ENCODE measurements around the gene CUL3.

GRCh38 chr2:224612578-224612977 lies 27.4 kb upstream of the CUL3 start:
- no peak for TF ChIP-seq POLR2AphosphoS5 (IDR thresholded peaks at IDR 0.05; ENCODE audit: low read depth, low read length)
- no peak for TF ChIP-seq TAF1 (IDR thresholded peaks at IDR 0.05; ENCODE audit: borderline replicate concordance, insufficient read depth, low read length)
- TF ChIP-seq FOXP2 (optimal IDR thresholded peaks at IDR 0.05; ENCODE audit: borderline replicate concordance, extremely low read depth, extremely low read length, insufficient read depth), result no peak
- no peak for TF ChIP-seq SIN3A (IDR thresholded peaks at IDR 0.05; ENCODE audit: borderline replicate concordance, insufficient read depth, low read length)
